Peyer's patch (tissue), 4 donors: ENCODE results near the gene NOL12.
A peak's percentile ranks its signal among the peaks of the same experiment; 100 is the strongest.

Experiments
- POLR2A ChIP-seq, 2 donors: fragments of 450-650 bp; IDR thresholded peaks; one replicate each; pipeline ENCODE4 v1.5.1; 2017; ENCODE audit warnings: antibody characterized with exemption in 2 of 2, mild to moderate bottlenecking in 2 of 2, moderate library complexity in 2 of 2
- TF ChIP-seq, protein P1 (sequence below), 6 experiments: fragments of 450-650 bp in 4 of 6; fragments of 200-600 bp in 2 of 6; sonication (generic) in 1 of 6; IDR thresholded peaks; one replicate each; pipeline ENCODE4 v1.5.1; 2017 to 2019; ENCODE audit warnings: antibody characterized with exemption in 6 of 6, mild to moderate bottlenecking in 3 of 6, moderate library complexity in 1 of 6

DNA sequence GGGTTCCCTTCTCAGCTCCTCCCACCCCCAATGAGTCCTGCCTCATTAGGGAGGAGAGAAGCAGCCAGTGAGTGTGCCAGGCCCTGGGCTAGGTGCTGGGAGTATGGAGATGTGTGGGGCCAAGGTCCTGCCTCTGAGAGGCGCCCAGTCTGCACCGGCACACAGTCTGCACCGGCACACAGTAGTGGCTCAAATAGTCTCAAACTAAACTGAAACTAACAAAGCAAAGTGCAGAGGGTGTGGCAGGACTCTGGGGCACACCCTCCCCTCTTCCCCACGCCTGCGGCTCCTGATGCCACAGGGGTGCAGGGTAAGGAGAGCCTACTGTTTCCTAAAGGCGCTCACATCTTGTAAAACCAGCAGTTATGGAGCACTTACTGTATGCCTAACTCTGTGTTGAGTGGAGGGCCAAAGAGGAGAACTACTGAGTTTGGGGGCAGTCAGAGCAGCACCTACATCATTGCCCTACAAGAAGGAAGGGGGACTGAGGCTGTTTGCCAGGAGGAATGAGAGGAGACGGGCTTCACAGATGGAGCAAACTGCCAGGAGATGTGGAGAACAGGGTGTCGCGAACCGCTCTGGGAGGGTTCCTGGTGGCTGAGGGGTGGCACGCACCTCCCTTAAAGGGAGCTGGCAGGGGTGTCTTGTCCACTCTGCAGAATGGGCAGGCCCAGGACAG, 47.6 kb upstream of the NOL12 start:
- TF ChIP-seq, protein P1, sequence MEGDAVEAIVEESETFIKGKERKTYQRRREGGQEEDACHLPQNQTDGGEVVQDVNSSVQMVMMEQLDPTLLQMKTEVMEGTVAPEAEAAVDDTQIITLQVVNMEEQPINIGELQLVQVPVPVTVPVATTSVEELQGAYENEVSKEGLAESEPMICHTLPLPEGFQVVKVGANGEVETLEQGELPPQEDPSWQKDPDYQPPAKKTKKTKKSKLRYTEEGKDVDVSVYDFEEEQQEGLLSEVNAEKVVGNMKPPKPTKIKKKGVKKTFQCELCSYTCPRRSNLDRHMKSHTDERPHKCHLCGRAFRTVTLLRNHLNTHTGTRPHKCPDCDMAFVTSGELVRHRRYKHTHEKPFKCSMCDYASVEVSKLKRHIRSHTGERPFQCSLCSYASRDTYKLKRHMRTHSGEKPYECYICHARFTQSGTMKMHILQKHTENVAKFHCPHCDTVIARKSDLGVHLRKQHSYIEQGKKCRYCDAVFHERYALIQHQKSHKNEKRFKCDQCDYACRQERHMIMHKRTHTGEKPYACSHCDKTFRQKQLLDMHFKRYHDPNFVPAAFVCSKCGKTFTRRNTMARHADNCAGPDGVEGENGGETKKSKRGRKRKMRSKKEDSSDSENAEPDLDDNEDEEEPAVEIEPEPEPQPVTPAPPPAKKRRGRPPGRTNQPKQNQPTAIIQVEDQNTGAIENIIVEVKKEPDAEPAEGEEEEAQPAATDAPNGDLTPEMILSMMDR (IDR thresholded peaks at IDR 0.05) = peak in 1 of 6 experiments; percentile 20
- peak; percentile 18 to 93 for TF ChIP-seq POLR2A (IDR thresholded peaks at IDR 0.05)
